Ovary (tissue), 9 donors: ENCODE results near the gene WNT6. TPM values are rescaled to one million over a fixed set of nuclear protein-coding genes. Genes with fewer than 3 reads are reported as not detected.

ENCODE experiments used
- DNase-seq, 5 donors: peaks; one replicate each; pipeline ENCODE4 v3.0.0-alpha.2; 2019 to 2020
- H3K27ac ChIP-seq, 2 donors: fragments of 200-600 bp; one replicate each; pipeline versions ENCODE4 v1.5.1 to v1.8.0; 2019 to 2022
- H3K27me3 ChIP-seq: fragments of 200-600 bp; one replicate; pipeline ENCODE4 v1.8.0; 2022
- H3K36me3 ChIP-seq: fragments of 200-600 bp; sonication (generic); one replicate; pipeline ENCODE4 v1.5.1; 2019
- H3K4me1 ChIP-seq: one replicate; pipeline ENCODE4 v1.8.1; 2013; ENCODE audit warnings: mild to moderate bottlenecking, moderate library complexity; ENCODE audit not compliant: insufficient read depth
- H3K4me3 ChIP-seq: fragments of 200-600 bp; sonication (generic); one replicate; pipeline ENCODE4 v1.5.1; 2017
- H3K9me3 ChIP-seq, 2 donors: fragments of 200-600 bp in 1 of 2; sonication (generic) in 1 of 2; one replicate each; pipeline versions ENCODE4 v1.5.1 to v1.8.1; 2013 to 2019; ENCODE audit warnings: mild to moderate bottlenecking in 1 of 2, moderate library complexity in 1 of 2
- CTCF ChIP-seq, 3 donors: fragments of 450-650 bp in 2 of 3; fragments of 200-600 bp in 1 of 3; IDR thresholded peaks; one replicate each; pipeline versions ENCODE4 v1.5.1 to v1.8.0; 2016 to 2022; ENCODE audit warnings: antibody characterized with exemption in 3 of 3, mild to moderate bottlenecking in 1 of 3
- EP300 ChIP-seq: sonication (generic); formaldehyde crosslinking; IDR thresholded peaks from one replicate; pipeline ENCODE4 v1.6.1; 2017; ENCODE audit warnings: antibody characterized with exemption
- POLR2A ChIP-seq: fragments of 450-650 bp; IDR thresholded peaks from one replicate; pipeline ENCODE4 v1.6.1; 2017; ENCODE audit warnings: antibody characterized with exemption, mild to moderate bottlenecking, moderate library complexity
- WGBS, 3 donors: extraction: QIAGEN DNeasy Blood & Tissue Kit in 1 of 3; methylation state at CpG; one replicate each; pipeline versions ENCODE4 v1.1.5 to v1.1.7; 2013 to 2017; 5-methylcytosine and 5-hydroxymethylcytosine counted together
- intact Hi-C, 4 donors: fragments of 100-400 bp; cut with DNase I; formaldehyde crosslinking; loops; one replicate each; pipeline versions ENCODE4 v1.11.0 to v1.15.1; 2022 to 2023
- polyA plus RNA-seq, 2 donors: library from polyadenylated mRNA; stranded (reverse); fragments of 200-250 nt in 1 of 2; fragments of 350-450 nt in 1 of 2; fragmentation: Illumina TruSeq in 1 of 2; extraction: RNeasy Lipid Tissue Mini Kit (QIAGEN cat#74804) in 1 of 2; gene quantifications; one replicate each; pipeline ENCODE4 v1.2.3, GENCODE V29; 2013 to 2014
- total RNA-seq, 7 donors: library from RNA; depleted of rRNA in 2 of 7; stranded (reverse); fragments of >200 nt in 2 of 7; fragmentation: NEBNext Ultra II Directional in 3 of 7; extraction: Animal tissue kit (Norgen Biotek cat#: 25700) in 3 of 7; gene quantifications; one replicate each; pipeline versions ENCODE4 v1.1.0 to v1.2.4, GENCODE V29; 2016 to 2023
- donor health status: DM: no; HTN: no; CAD: no; lungs with moderate emphysema.
- donor health status: DM: no; HTN: no; CAD: no.
- donor health status: Bipolar disorder and iron deficiency.
- donor health status: DM: yes; HTN: yes; CAD: no.
- donor health status: DM: no; HTN: no; CAD: no.
- donor health status: DM: yes; HTN: yes; CAD: no.

Gene WNT6
- total and polyA plus RNA-seq, 9 donors, result 0.13 to 4.5 (median 2.0) TPM

- no peaks in the 10 kb centered on the region for H3K27me3 ChIP-seq
- H3K36me3 ChIP-seq, result no peaks in the 10 kb centered on the region
- intact Hi-C loops, result no loop called here
- TF ChIP-seq CTCF (IDR thresholded peaks at IDR 0.05), result no peak
- no peak for TF ChIP-seq POLR2A
- no peak for TF ChIP-seq EP300
- H3K4me1 ChIP-seq, result peaks cover 10% of the 10 kb centered on the region
- DNase-seq, result peak in 1 of 5 donors; percentile 11
- H3K9me3 ChIP-seq, result no peaks in the 10 kb centered on the region
- WGBS, 3 donors, result 40 to 43% (median 41%) methylated on average over 12 of the region's 12 CpGs
- H3K27ac ChIP-seq, result no peak overlapping the region
- H3K4me3 ChIP-seq, result no peak overlapping the region
Measured at GRCh38 chr2:218899147-218899546, 39.5 kb downstream of the WNT6 start.

GRCh38 chr2:218902427-218902826 lies 42.8 kb downstream of the WNT6 start:
- H3K4me1 ChIP-seq, result peaks cover 10% of the 10 kb centered on the region
- WGBS, 3 donors, result 86 to 87% (median 86%) methylated on average over 4 of the region's 4 CpGs
- intact Hi-C loops, result no loop called here
- H3K4me3 ChIP-seq, result no peak overlapping the region
- no peaks in the 10 kb centered on the region for H3K36me3 ChIP-seq
- DNase-seq, result no peak
- H3K27me3 ChIP-seq, result no peaks in the 10 kb centered on the region
- H3K9me3 ChIP-seq, result no peaks in the 10 kb centered on the region
- TF ChIP-seq CTCF (IDR thresholded peaks at IDR 0.05) (no peak), EP300 (no peak), POLR2A (no peak)
- H3K27ac ChIP-seq, result no peak overlapping the region

- intact Hi-C loops, result no loop called here
- H3K27me3 ChIP-seq, result no peaks in the 10 kb centered on the region
- no peak for TF ChIP-seq POLR2A
- TF ChIP-seq EP300, result no peak
- no peaks in the 10 kb centered on the region for H3K9me3 ChIP-seq
- H3K27ac ChIP-seq, result no peak overlapping the region
- no peak for DNase-seq
- no peaks in the 10 kb centered on the region for H3K4me1 ChIP-seq
- WGBS, 3 donors, result 27 to 34% (median 32%) methylated on average over 2 of the region's 2 CpGs
- no peaks in the 10 kb centered on the region for H3K36me3 ChIP-seq
- no peak overlapping the region for H3K4me3 ChIP-seq
Measured at GRCh38 chr2:218904176-218904575, 44.6 kb downstream of the WNT6 start.

GRCh38 chr2:218908721-218909619 lies 49.4 kb downstream of the WNT6 start:
- 1 to 2% (median 1%) methylated on average over 55 to 58 of the region's 58 CpGs for WGBS, 3 donors
- peak overlapping the region; percentile 45 for H3K4me3 ChIP-seq
- H3K4me1 ChIP-seq, result no peaks in the 10 kb centered on the region
- H3K27ac ChIP-seq, result no peak overlapping the region
- no peaks in the 10 kb centered on the region for H3K27me3 ChIP-seq
- no peaks in the 10 kb centered on the region for H3K36me3 ChIP-seq
- intact Hi-C loops, result no loop called here
- TF ChIP-seq POLR2A (no peak), CTCF (IDR thresholded peaks at IDR 0.05) (no peak), EP300 (no peak)
- no peaks in the 10 kb centered on the region for H3K9me3 ChIP-seq
- DNase-seq, result peak; percentile 82 to 94 (median 90)

GRCh38 chr2:218910741-218911140 lies 51.1 kb downstream of the WNT6 start:
- intact Hi-C loops, result no loop called here
- WGBS, 3 donors, result 77 to 81% (median 79%) methylated on average over 6 of the region's 6 CpGs

More at GRCh38 chr2:218910741-218911140, 51.1 kb downstream of the WNT6 start:
- Histone ChIP-seq H3K4me3 (no peak overlapping the region), H3K4me1 (no peaks in the 10 kb centered on the region), H3K9me3 (no peaks in the 10 kb centered on the region), H3K27ac (no peak overlapping the region), H3K36me3 (no peaks in the 10 kb centered on the region), H3K27me3 (no peaks in the 10 kb centered on the region)
- TF ChIP-seq CTCF (IDR thresholded peaks at IDR 0.05), result no peak
- no peak for TF ChIP-seq POLR2A
- no peak for TF ChIP-seq EP300
- DNase-seq, result no peak
